ENCODE results near the gene DDR2. TPM values are rescaled to one million over a fixed set of nuclear protein-coding genes. Genes with fewer than 3 reads are reported as not detected.

The DDR2 gene
- total RNA-seq, 1 experiment from 2014 or later: 0.67 TPM

DNA sequence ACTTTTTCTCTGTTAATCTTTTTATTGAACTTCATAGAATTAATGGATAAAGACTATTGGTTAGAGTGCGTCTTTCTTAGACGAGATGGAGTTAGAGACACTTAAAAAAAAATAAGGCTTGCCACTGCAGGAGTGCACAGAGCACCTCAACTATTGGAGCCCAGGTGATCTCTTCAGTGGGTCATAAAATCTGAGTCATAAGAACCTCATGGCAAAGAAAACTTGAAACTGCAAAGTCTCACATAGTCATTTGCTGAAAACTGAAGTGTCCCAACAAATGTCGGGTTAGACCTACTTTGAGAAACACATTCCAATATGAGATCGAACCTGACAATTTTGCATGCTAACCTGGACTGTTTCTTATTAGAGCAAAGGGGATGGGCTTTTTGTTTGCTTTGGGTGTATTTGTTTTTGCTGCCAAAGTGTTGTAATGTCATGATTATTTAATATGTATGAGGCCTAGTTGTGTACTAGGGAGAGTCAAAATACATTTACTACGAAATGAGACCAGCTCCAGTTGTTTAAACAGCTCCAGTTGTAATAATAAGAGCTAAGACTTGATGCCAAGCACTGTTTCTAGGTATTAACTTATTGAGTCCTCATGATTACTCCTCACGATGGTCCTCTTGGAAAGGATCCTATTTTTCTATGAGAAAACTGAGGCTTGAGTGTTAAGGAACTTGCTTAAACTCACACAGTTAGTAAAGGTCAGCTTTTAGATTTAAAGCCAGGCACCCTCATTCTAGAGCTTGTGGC is 65.1 kb downstream of the DDR2 start:
- no peak for DNase-seq
- Histone ChIP-seq H3K4me1 (ENCODE audit: low read length) (peaks cover 3% of the 10 kb centered on the region), H3K27ac (ENCODE audit: low read length) (no peak overlapping the region), H3K79me2 (ENCODE audit: low read length) (no peaks in the 10 kb centered on the region), H4K20me1 (ENCODE audit: insufficient read depth, low read depth, low read length) (no peaks in the 10 kb centered on the region), H2AFZ (ENCODE audit: low read length) (no peak overlapping the region), H3K36me3 (ENCODE audit: insufficient read depth, low read length) (no peaks in the 10 kb centered on the region), H3K9ac (ENCODE audit: low read length) (no peak overlapping the region), H3K9me3 (ENCODE audit: low read length) (no peaks in the 10 kb centered on the region), H3K9me2 (replicated peaks; ENCODE audit: insufficient read depth, low read length) (no peaks in the 10 kb centered on the region), H3K27me3 (ENCODE audit: low read length) (no peaks in the 10 kb centered on the region), H3K4me3 (ENCODE audit: low read length) (no peak overlapping the region), H3K4me2 (ENCODE audit: low read depth, low read length, poor library complexity, severe bottlenecking) (no peak overlapping the region)

DNA sequence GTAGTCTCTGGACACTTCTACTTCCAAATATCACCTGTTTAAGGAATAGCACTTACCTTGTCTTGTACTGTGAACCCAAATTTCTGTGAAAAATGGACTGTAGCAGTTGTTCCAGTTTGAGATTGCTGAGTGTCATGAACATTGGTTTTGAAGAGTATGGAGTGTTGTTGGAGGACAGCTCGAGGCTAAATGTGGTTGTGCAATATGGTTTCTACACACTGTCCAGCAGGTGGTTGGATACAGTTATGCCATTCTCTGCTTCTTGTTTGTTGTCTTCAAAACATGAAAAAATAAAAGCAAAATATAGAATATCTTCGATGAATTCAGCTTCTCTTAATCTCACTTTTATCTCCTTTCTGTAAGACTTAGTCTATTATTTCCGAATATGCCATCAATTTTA is 67.1 kb downstream of the DDR2 start:
- no peaks in the 10 kb centered on the region for H4K20me1 ChIP-seq (ENCODE audit: insufficient read depth, low read depth, low read length)
- H3K9me3 ChIP-seq (ENCODE audit: low read length): no peaks in the 10 kb centered on the region
- H3K9ac ChIP-seq (ENCODE audit: low read length): no peak overlapping the region
- H3K4me3 ChIP-seq (ENCODE audit: low read length): no peak overlapping the region
- H3K36me3 ChIP-seq (ENCODE audit: insufficient read depth, low read length): no peaks in the 10 kb centered on the region
- no peak overlapping the region for H3K4me2 ChIP-seq (ENCODE audit: low read depth, low read length, poor library complexity, severe bottlenecking)
- no peaks in the 10 kb centered on the region for H3K27me3 ChIP-seq (ENCODE audit: low read length)
- H3K79me2 ChIP-seq (ENCODE audit: low read length): no peaks in the 10 kb centered on the region
- H2AFZ ChIP-seq (ENCODE audit: low read length): no peak overlapping the region
- no peak for DNase-seq
- H3K9me2 ChIP-seq (replicated peaks; ENCODE audit: insufficient read depth, low read length): no peaks in the 10 kb centered on the region
- H3K4me1 ChIP-seq (ENCODE audit: low read length): no peaks in the 10 kb centered on the region; the same call in 1 of the 2 replicates
- no peak overlapping the region for H3K27ac ChIP-seq (ENCODE audit: low read length)

DNA sequence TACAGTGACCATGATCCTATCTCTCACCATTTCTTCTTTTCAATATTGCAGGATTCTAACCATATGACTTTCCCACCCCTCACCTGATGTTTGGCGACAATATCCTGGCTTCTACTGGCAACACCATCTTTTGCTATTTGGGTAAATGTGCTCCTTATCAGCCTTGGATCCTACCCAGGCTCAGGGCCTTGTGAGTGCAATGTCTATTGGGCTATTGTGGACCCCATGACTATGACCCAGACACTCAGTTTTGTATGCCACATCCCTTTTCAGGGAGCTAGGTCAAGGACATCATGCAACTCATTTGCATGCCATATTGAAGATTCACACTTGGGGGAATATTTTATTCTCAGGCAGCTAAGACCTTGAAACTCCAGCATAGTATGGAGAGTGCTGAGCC is 67.9 kb downstream of the DDR2 start:
- Histone ChIP-seq H3K79me2 (ENCODE audit: low read length) (no peaks in the 10 kb centered on the region), H3K4me3 (ENCODE audit: low read length) (no peak overlapping the region), H3K27ac (ENCODE audit: low read length) (no peak overlapping the region), H3K4me1 (ENCODE audit: low read length) (no peaks in the 10 kb centered on the region; the same call in 1 of the 2 replicates), H3K9me3 (ENCODE audit: low read length) (no peaks in the 10 kb centered on the region), H3K9ac (ENCODE audit: low read length) (no peak overlapping the region), H3K4me2 (ENCODE audit: low read depth, low read length, poor library complexity, severe bottlenecking) (no peak overlapping the region), H3K36me3 (ENCODE audit: insufficient read depth, low read length) (no peaks in the 10 kb centered on the region), H4K20me1 (ENCODE audit: insufficient read depth, low read depth, low read length) (no peaks in the 10 kb centered on the region), H2AFZ (ENCODE audit: low read length) (no peak overlapping the region), H3K27me3 (ENCODE audit: low read length) (no peaks in the 10 kb centered on the region), H3K9me2 (replicated peaks; ENCODE audit: insufficient read depth, low read length) (no peaks in the 10 kb centered on the region)
- no peak for DNase-seq

DNA sequence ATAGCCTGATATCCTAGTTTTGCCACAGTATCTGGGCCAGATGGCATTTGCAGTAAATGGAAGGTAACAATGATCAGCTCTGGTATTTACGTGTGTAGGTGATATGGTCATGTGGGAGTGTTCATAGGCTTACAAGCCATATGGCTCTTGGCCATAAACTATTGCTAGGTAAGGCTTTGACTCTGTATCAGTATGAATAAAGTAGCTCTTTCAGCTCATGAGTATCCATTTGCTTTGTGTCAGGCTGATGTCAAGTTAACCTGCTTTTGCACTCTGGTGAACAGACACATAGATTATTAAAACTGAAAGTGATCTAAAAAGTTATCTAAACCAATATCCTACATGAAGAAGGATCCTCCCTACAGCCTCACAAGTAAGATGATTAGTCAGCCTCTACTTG is 69.0 kb downstream of the DDR2 start:
- H3K9me3 ChIP-seq (ENCODE audit: low read length): no peaks in the 10 kb centered on the region
- no peaks in the 10 kb centered on the region for H3K36me3 ChIP-seq (ENCODE audit: insufficient read depth, low read length)
- no peak overlapping the region for H3K4me3 ChIP-seq (ENCODE audit: low read length)
- no peaks in the 10 kb centered on the region for H3K27me3 ChIP-seq (ENCODE audit: low read length)
- H3K9me2 ChIP-seq (replicated peaks; ENCODE audit: insufficient read depth, low read length): no peaks in the 10 kb centered on the region
- no peaks in the 10 kb centered on the region for H4K20me1 ChIP-seq (ENCODE audit: insufficient read depth, low read depth, low read length)
- no peak overlapping the region for H3K27ac ChIP-seq (ENCODE audit: low read length)
- DNase-seq: no peak
- no peaks in the 10 kb centered on the region; the same call in 1 of the 2 replicates for H3K4me1 ChIP-seq (ENCODE audit: low read length)
- H2AFZ ChIP-seq (ENCODE audit: low read length): no peak overlapping the region
- H3K9ac ChIP-seq (ENCODE audit: low read length): no peak overlapping the region
- H3K79me2 ChIP-seq (ENCODE audit: low read length): no peaks in the 10 kb centered on the region
- no peak overlapping the region for H3K4me2 ChIP-seq (ENCODE audit: low read depth, low read length, poor library complexity, severe bottlenecking)

DNA sequence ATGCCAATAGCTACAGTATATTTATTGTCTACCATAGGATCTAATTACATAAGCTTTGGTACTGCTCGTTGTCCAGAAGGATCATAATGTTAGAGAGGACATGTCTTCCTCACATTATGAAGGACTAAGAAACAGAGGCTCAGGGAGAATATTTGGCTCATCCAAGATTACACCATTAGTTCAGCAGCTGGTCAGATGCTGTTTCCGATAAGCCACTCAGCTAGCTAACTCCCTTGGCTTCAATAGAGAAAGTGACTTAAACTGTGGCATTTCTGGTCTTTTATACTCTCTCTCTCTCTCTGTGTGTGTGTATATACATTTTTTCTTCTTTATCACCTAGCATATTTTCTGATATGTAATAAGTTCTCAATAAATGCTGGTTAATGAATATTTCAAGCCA is 70.4 kb downstream of the DDR2 start:
- H3K9me2 ChIP-seq (replicated peaks; ENCODE audit: insufficient read depth, low read length): no peaks in the 10 kb centered on the region
- H3K79me2 ChIP-seq (ENCODE audit: low read length): no peaks in the 10 kb centered on the region
- DNase-seq: no peak
- no peaks in the 10 kb centered on the region for H3K36me3 ChIP-seq (ENCODE audit: insufficient read depth, low read length)
- no peaks in the 10 kb centered on the region; the same call in 1 of the 2 replicates for H3K4me1 ChIP-seq (ENCODE audit: low read length)
- H3K4me2 ChIP-seq (ENCODE audit: low read depth, low read length, poor library complexity, severe bottlenecking): no peak overlapping the region
- H3K27me3 ChIP-seq (ENCODE audit: low read length): no peaks in the 10 kb centered on the region
- H4K20me1 ChIP-seq (ENCODE audit: insufficient read depth, low read depth, low read length): no peaks in the 10 kb centered on the region
- H3K27ac ChIP-seq (ENCODE audit: low read length): no peak overlapping the region
- H2AFZ ChIP-seq (ENCODE audit: low read length): no peak overlapping the region
- H3K4me3 ChIP-seq (ENCODE audit: low read length): no peak overlapping the region
- H3K9me3 ChIP-seq (ENCODE audit: low read length): no peaks in the 10 kb centered on the region
- no peak overlapping the region for H3K9ac ChIP-seq (ENCODE audit: low read length)

DNA sequence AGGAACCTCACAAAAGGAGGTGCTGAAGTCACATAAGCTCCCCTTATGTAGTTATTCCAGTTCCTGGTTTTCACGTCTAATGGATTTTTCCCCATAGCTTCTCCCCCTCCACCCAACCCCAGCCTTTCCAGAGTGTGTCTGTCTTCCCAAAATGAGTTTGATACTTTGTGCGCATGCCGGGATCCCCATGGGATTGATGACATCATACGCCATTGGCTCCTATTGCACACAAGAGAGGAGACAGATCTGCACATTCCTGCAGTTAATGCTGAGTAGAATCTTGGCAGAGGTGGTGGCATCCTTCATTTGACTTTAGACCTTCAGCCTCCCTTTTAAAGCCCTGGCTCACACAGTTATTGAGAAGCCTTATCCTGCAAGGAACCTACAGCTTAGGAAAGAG is 71.4 kb downstream of the DDR2 start:
- Histone ChIP-seq H3K9me2 (replicated peaks; ENCODE audit: insufficient read depth, low read length) (no peaks in the 10 kb centered on the region), H3K27ac (ENCODE audit: low read length) (no peak overlapping the region), H3K4me1 (ENCODE audit: low read length) (no peaks in the 10 kb centered on the region; the same call in 1 of the 2 replicates), H3K79me2 (ENCODE audit: low read length) (no peaks in the 10 kb centered on the region), H3K27me3 (ENCODE audit: low read length) (no peaks in the 10 kb centered on the region), H3K9ac (ENCODE audit: low read length) (no peak overlapping the region), H3K36me3 (ENCODE audit: insufficient read depth, low read length) (no peaks in the 10 kb centered on the region), H3K4me2 (ENCODE audit: low read depth, low read length, poor library complexity, severe bottlenecking) (no peak overlapping the region), H4K20me1 (ENCODE audit: insufficient read depth, low read depth, low read length) (no peaks in the 10 kb centered on the region), H2AFZ (ENCODE audit: low read length) (no peak overlapping the region), H3K4me3 (ENCODE audit: low read length) (no peak overlapping the region), H3K9me3 (ENCODE audit: low read length) (no peaks in the 10 kb centered on the region)
- no peak for DNase-seq

DNA sequence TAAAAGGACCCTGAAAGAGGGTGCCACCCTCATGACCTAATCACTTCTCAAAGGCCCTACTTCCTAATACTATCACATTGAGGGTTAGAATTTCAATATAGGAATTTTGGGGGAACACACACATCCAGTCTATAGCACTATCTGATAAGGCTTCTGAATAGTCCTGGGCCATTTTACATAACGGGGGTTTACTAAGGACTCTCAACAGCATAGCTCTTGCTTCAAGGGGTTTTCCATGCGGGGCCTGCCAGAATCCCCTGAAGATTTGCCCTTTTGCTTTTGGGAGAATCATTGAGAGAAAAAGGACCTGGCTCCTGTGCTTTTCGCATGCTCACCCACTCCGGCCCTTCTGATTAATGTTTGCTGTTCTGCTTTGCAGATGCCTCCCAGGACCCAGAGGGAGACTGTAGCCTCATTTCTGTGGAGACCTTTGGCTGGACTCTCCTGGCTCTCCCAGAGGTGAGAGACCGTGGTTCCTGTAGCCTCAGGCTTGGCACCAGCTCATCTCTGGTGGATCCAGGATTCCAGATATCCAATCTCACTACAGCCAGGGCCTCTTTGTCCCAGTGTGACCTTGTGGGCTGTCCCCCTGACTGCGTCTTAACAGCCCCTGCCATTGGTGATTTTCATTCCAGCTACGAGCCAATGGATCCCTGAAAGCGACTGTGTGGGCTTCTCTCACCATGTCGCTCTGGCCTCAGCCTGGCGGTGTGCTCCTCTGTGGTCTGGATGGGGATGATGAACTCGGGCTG is 72.6 kb downstream of the DDR2 start:
- H3K4me2 ChIP-seq (ENCODE audit: low read depth, low read length, poor library complexity, severe bottlenecking): no peak overlapping the region
- no peaks in the 10 kb centered on the region for H3K9me3 ChIP-seq (ENCODE audit: low read length)
- H3K36me3 ChIP-seq (ENCODE audit: insufficient read depth, low read length): no peaks in the 10 kb centered on the region
- no peak overlapping the region for H3K4me3 ChIP-seq (ENCODE audit: low read length)
- H4K20me1 ChIP-seq (ENCODE audit: insufficient read depth, low read depth, low read length): no peaks in the 10 kb centered on the region
- no peak overlapping the region for H3K9ac ChIP-seq (ENCODE audit: low read length)
- DNase-seq: no peak
- no peak overlapping the region for H2AFZ ChIP-seq (ENCODE audit: low read length)
- H3K27ac ChIP-seq (ENCODE audit: low read length): no peak overlapping the region
- no peaks in the 10 kb centered on the region; the same call in 1 of the 2 replicates for H3K4me1 ChIP-seq (ENCODE audit: low read length)
- no peaks in the 10 kb centered on the region for H3K27me3 ChIP-seq (ENCODE audit: low read length)
- H3K9me2 ChIP-seq (replicated peaks; ENCODE audit: insufficient read depth, low read length): no peaks in the 10 kb centered on the region
- H3K79me2 ChIP-seq (ENCODE audit: low read length): no peaks in the 10 kb centered on the region

DNA sequence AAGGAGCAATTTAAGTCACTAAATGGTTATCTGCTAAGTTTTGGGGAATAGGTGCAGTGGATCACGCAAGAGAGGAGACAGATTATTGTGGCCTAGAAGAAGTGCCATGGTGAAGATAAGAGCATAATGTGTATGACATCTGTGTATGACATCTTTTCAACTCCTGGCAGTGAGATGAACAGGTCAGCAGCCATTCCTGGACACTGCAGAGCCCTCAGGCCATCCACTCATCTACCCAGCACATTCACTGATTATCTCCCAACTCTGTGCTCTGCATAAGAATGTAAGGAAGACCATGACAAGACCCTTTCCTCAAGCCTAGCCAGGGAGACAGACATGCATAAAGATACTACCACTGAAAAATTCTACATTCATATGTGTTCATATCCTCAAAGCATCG is 73.7 kb downstream of the DDR2 start:
- no peak overlapping the region for H3K4me2 ChIP-seq (ENCODE audit: low read depth, low read length, poor library complexity, severe bottlenecking)
- no peak for DNase-seq
- H3K9me3 ChIP-seq (ENCODE audit: low read length): no peaks in the 10 kb centered on the region
- no peaks in the 10 kb centered on the region for H3K27me3 ChIP-seq (ENCODE audit: low read length)
- H3K36me3 ChIP-seq (ENCODE audit: insufficient read depth, low read length): no peaks in the 10 kb centered on the region
- no peaks in the 10 kb centered on the region for H3K4me1 ChIP-seq (ENCODE audit: low read length)
- H3K9ac ChIP-seq (ENCODE audit: low read length): no peak overlapping the region
- no peaks in the 10 kb centered on the region for H4K20me1 ChIP-seq (ENCODE audit: insufficient read depth, low read depth, low read length)
- H3K27ac ChIP-seq (ENCODE audit: low read length): no peak overlapping the region
- H3K4me3 ChIP-seq (ENCODE audit: low read length): no peak overlapping the region
- no peaks in the 10 kb centered on the region for H3K9me2 ChIP-seq (replicated peaks; ENCODE audit: insufficient read depth, low read length)
- H3K79me2 ChIP-seq (ENCODE audit: low read length): no peaks in the 10 kb centered on the region
- H2AFZ ChIP-seq (ENCODE audit: low read length): no peak overlapping the region

Data from Karpas-422 (cell line).